A549 (cell line): ENCODE results near the gene KIF13A. TPM values are rescaled to one million over a fixed set of nuclear protein-coding genes. Genes with fewer than 3 reads are reported as not detected.
A peak's percentile ranks its signal among the peaks of the same experiment; 100 is the strongest.

Experiments
- ATAC-seq, 2 experiments: fragments of 200-7000 bp in 1 of 2; fragments of >200 bp in 1 of 2; cut with Nextera tagmentation in 1 of 2; cut with Tn5 transposase in 1 of 2; 3 replicates each; pipeline versions ENCODE4 v1.8.0 to v1.9.1; 2018 to 2020; ENCODE audit warnings: mild to moderate bottlenecking in 1 of 2, moderate library complexity in 1 of 2
- CTCF ChIA-PET: fragments of 300-600 bp; sonication (Branson Sonifier 250); formaldehyde crosslinking; extraction: SDS; loops from one replicate; lab custom pipeline; 2021; ENCODE audit warnings: antibody characterized with exemption, inconsistent platforms; lab: Yijun Ruan, JAX
- POLR2A ChIA-PET: fragments of 350-600 bp; formaldehyde crosslinking; extraction: SDS; loops from one replicate; lab custom pipeline; 2021; ENCODE audit warnings: antibody characterized with exemption, inconsistent platforms; lab: Yijun Ruan, JAX
- DNase-seq, 2 experiments: peaks; one replicate each; pipeline versions ENCODE4 v3.0.0 to v3.0.0-alpha.2; 2011 to 2016; ENCODE audit warnings: low read depth in 1 of 2, low spot score in 1 of 2
- FAIRE-seq: peaks from 2 replicates; lab custom pipeline; 2011; peaks lifted over from hg19 to GRCh38; lab: Jason Lieb, UNC
- H3K27ac ChIP-seq, 2 experiments: fragments of >200 bp; sonication (Bioruptor Twin); formaldehyde crosslinking; 3 replicates each; pipeline ENCODE4 v1.5.1; 2016 to 2017
- H3K4me1 ChIP-seq: fragments of >200 bp; sonication (Bioruptor Twin); formaldehyde crosslinking; 3 replicates; pipeline ENCODE4 v1.6.1; 2016
- H3K4me2 ChIP-seq: fragments of >200 bp; sonication (Bioruptor Twin); formaldehyde crosslinking; 3 replicates; pipeline ENCODE4 v1.6.1; 2016
- H3K4me3 ChIP-seq: fragments of >200 bp; sonication (Bioruptor Twin); formaldehyde crosslinking; 3 replicates; pipeline ENCODE4 v1.5.1; 2016
- H3K9me3 ChIP-seq: fragments of >200 bp; sonication (Bioruptor Twin); formaldehyde crosslinking; 3 replicates; pipeline ENCODE4 v1.6.1; 2016
- CBX8 ChIP-seq: fragments of 200-600 bp; sonication (generic); IDR thresholded peaks from 2 replicates; pipeline ENCODE4 v1.6.1; 2016
- CEBPB ChIP-seq, 2 experiments: fragments of >200 bp in 1 of 2; sonication (Bioruptor Twin) in 1 of 2; formaldehyde crosslinking in 1 of 2; IDR thresholded peaks; 2 replicates each; pipeline ENCODE4 v1.6.1; 2012 to 2016
- ESRRA ChIP-seq: fragments of 150-350 bp; IDR thresholded peaks from 2 replicates; pipeline ENCODE4 v1.6.1; 2014; ENCODE audit warnings: mild to moderate bottlenecking, low read length, borderline replicate concordance
- FOXS1 ChIP-seq: fragments of 250-450 bp; sonication (Bioruptor Pico); IDR thresholded peaks from 2 replicates; pipeline ENCODE4 v1.5.0; 2020; ENCODE audit warnings: mild to moderate bottlenecking, moderate library complexity
- HOXA7 ChIP-seq: fragments of 250-450 bp; sonication (Bioruptor Pico); IDR thresholded peaks from 2 replicates; pipeline ENCODE4 v1.5.0; 2020; ENCODE audit warnings: mild to moderate bottlenecking, moderate library complexity
- HOXB13 ChIP-seq: fragments of 250-450 bp; sonication (Bioruptor Pico); IDR thresholded peaks from 2 replicates; pipeline ENCODE4 v1.5.0; 2020; ENCODE audit warnings: low read depth, mild to moderate bottlenecking, moderate library complexity
- KDM1A ChIP-seq: fragments of 200-600 bp; sonication (generic); IDR thresholded peaks from 2 replicates; pipeline ENCODE4 v1.6.1; 2016; ENCODE audit warnings: low read depth, mild to moderate bottlenecking
- MAFK ChIP-seq: fragments of 450-650 bp; IDR thresholded peaks from 2 replicates; pipeline ENCODE4 v1.6.1; 2014; ENCODE audit not compliant: partially characterized antibody
- MYC ChIP-seq: IDR thresholded peaks from 2 replicates; pipeline ENCODE4 v1.6.1; 2012; ENCODE audit warnings: mild to moderate bottlenecking, inconsistent platforms, low read length, improper control_type of control experiment, borderline replicate concordance
- NFE2L2 ChIP-seq: fragments of 150-350 bp; conservative IDR thresholded peaks from 2 replicates; pipeline ENCODE4 v1.6.1; 2014; ENCODE audit warnings: low read length
- SMC3 ChIP-seq: fragments of >200 bp; sonication (Bioruptor Twin); formaldehyde crosslinking; IDR thresholded peaks from 3 replicates; pipeline ENCODE4 v1.6.1; 2018; ENCODE audit warnings: inconsistent platforms
- TFCP2L1 ChIP-seq: fragments of 250-450 bp; sonication (Bioruptor Pico); IDR thresholded peaks from 2 replicates; pipeline ENCODE4 v1.5.0; 2021; ENCODE audit warnings: mild to moderate bottlenecking
- ZC3H11A ChIP-seq: fragments of 450-650 bp; IDR thresholded peaks from 2 replicates; pipeline ENCODE4 v1.6.1; 2014; ENCODE audit warnings: antibody characterized with exemption, mild to moderate bottlenecking
- ZNF302 ChIP-seq: fragments of 250-450 bp; sonication (Bioruptor Pico); IDR thresholded peaks from 2 replicates; pipeline ENCODE4 v1.9.0; 2021; ENCODE audit warnings: inconsistent platforms, mild to moderate bottlenecking, moderate library complexity
- WGBS: methylation state at CpG from one replicate; pipeline ENCODE4 v1.1.6; 2017; ENCODE audit errors: missing lambda C conversion rate; 5-methylcytosine and 5-hydroxymethylcytosine counted together
- polyA plus RNA-seq, 4 experiments: library from polyadenylated mRNA; depleted of rRNA in 3 of 4; stranded (reverse); fragments of >200 nt; fragmentation: RNase III in 1 of 4; extraction: RNeasy Plus Mini Kit Qiagen cat#74134 plus additional on column Dnase treatment in 1 of 4; gene quantifications; 2 replicates in 3 of 4; 3 replicates in 1 of 4; pipeline ENCODE4 v1.2.3, GENCODE V29; 2011 to 2017
- TF ChIP-seq, protein P1 (sequence below): fragments of 150-350 bp; IDR thresholded peaks from 2 replicates; pipeline ENCODE4 v1.6.1; 2014; ENCODE audit warnings: low read depth, mild to moderate bottlenecking, low read length
- TF ChIP-seq, protein P2 (sequence below): fragments of 250-450 bp; sonication (Bioruptor Pico); IDR thresholded peaks from 2 replicates; pipeline ENCODE4 v1.5.0; 2020; ENCODE audit warnings: low read depth, mild to moderate bottlenecking, moderate library complexity
- TF ChIP-seq, protein P3 (sequence below): fragments of 450-650 bp; IDR thresholded peaks from 2 replicates; pipeline ENCODE4 v1.6.1; 2014; ENCODE audit warnings: antibody characterized with exemption
- TF ChIP-seq, protein P4 (sequence below): fragments of >200 bp; sonication (Bioruptor Twin); formaldehyde crosslinking; IDR thresholded peaks from 2 replicates; pipeline ENCODE4 v1.6.1; 2016
- TF ChIP-seq, protein P5 (sequence below): IDR thresholded peaks from 2 replicates; pipeline ENCODE4 v1.6.1; 2012

KIF13A gene
- polyA plus RNA-seq, 2 of the 4 experiments (the other 2 are of a cell fraction), result 30.2 to 39.4 TPM

DNA sequence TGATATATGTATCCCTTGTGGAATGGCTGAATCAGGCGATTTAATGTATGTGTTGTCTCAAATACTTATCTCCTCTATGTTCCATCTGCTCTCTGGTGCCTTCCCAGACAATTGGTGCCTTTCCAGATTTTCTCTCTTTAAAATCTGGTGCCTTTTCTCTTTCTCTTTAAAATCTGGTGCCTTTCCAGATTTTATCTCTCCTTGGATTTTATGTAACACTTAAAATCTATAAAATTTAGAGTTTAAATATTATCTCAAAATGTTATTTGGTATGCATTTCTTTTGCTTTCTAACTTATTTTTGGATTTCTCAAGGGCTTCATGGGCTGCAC is 116.3 kb downstream of the KIF13A start (continued):
- TF ChIP-seq, protein P1, sequence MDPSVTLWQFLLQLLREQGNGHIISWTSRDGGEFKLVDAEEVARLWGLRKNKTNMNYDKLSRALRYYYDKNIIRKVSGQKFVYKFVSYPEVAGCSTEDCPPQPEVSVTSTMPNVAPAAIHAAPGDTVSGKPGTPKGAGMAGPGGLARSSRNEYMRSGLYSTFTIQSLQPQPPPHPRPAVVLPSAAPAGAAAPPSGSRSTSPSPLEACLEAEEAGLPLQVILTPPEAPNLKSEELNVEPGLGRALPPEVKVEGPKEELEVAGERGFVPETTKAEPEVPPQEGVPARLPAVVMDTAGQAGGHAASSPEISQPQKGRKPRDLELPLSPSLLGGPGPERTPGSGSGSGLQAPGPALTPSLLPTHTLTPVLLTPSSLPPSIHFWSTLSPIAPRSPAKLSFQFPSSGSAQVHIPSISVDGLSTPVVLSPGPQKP, result no peak

DNA sequence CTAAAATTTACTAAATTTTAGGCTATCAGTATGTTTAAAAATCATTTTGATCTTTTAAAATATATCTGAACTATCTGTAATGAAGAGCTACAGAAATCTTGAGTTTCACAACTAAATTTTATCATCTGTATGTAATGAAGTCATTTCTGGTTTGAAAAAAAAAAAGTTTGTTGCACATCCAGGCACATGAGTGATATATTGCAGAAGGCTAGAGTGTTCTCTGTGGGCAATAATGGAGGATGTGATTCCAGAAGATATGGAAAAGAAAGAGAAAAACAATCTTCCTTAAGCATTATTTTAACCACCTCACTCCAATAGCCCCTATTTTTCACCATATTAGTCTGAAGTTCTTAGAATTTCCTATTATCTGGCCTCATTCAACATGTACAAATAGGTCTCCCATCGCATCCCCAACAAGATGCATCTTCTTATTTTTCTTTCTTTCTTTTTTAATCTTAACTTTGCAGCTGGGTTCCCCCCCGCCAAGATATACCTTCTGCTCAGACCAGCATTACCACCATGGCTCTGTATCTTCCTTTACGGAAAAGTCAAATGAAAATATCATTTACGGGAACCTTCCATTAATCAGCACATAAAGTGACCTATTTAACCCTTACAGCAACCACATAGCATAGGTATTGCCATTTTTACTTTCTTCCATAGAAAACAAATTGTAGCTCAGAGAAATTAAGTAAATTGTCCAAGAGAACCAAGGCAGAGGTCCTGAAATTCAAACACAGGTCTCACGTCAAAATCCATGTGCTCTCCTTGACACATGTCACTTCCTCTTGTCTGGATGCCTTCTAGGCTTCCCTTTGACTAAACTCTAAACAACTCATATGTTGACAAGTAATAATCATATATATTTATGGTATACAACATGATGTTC is 116.9 kb downstream of the KIF13A start:
- FAIRE-seq (no peak), ATAC-seq (no peak), DNase-seq (no peak)
- no peaks in the 10 kb centered on the region for H3K9me3 ChIP-seq
- WGBS, result 87% methylated on average over 5 of the region's 5 CpGs
- no peak for TF ChIP-seq FOXS1 (CRISPR knock-in tag)
- TF ChIP-seq CBX8, result no peak
- TF ChIP-seq, protein P2, sequence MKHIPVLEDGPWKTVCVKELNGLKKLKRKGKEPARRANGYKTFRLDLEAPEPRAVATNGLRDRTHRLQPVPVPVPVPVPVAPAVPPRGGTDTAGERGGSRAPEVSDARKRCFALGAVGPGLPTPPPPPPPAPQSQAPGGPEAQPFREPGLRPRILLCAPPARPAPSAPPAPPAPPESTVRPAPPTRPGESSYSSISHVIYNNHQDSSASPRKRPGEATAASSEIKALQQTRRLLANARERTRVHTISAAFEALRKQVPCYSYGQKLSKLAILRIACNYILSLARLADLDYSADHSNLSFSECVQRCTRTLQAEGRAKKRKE (CRISPR knock-in tag), result no peak
- H3K4me2 ChIP-seq, result no peak overlapping the region
- H3K4me1 ChIP-seq, result peaks cover 62% of the 10 kb centered on the region
- ChIA-PET POLR2A (no interaction called here), CTCF (no interaction called here)
- peak overlapping the region in 1 of 2 experiments; percentile 71; a peak in 4 of 6 replicates for H3K27ac ChIP-seq
- no peak overlapping the region for H3K4me3 ChIP-seq

DNA sequence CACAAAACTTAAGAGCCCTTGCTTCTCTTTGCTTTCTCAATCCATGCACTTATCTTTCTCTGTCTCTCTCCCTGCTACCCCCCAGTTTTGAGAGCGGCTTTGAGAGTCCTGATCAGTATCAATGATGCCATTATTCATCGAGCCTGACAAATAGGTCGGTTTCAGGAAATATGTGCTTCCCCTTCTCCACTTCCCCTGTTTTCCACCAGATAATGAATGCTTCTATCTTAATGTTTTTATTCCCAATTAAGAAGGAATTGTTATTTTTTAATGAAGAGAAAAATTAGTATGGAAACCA is 117.7 kb downstream of the KIF13A start:
- Histone ChIP-seq H3K4me3 (no peak overlapping the region), H3K27ac (peak overlapping the region; percentile 60 to 82; a peak in 4 of 6 replicates), H3K4me1 (peaks cover 65% of the 10 kb centered on the region), H3K4me2 (no peak overlapping the region), H3K9me3 (no peaks in the 10 kb centered on the region)
- DNase-seq (no peak), ATAC-seq (no peak), FAIRE-seq (no peak)
- TF ChIP-seq MAFK (no peak), SMC3 (no peak), KDM1A (no peak), ZNF302 (no peak), CEBPB (IDR thresholded peaks at IDR 0.05) (no peak), ESRRA (no peak), ZC3H11A (no peak), TFCP2L1 (no peak), NFE2L2 (no peak), HOXA7 (CRISPR knock-in tag) (no peak), MYC (no peak), HOXB13 (CRISPR knock-in tag) (no peak)
- TF ChIP-seq, protein P3, sequence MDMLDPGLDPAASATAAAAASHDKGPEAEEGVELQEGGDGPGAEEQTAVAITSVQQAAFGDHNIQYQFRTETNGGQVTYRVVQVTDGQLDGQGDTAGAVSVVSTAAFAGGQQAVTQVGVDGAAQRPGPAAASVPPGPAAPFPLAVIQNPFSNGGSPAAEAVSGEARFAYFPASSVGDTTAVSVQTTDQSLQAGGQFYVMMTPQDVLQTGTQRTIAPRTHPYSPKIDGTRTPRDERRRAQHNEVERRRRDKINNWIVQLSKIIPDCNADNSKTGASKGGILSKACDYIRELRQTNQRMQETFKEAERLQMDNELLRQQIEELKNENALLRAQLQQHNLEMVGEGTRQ, result no peak
- TF ChIP-seq, protein P4, sequence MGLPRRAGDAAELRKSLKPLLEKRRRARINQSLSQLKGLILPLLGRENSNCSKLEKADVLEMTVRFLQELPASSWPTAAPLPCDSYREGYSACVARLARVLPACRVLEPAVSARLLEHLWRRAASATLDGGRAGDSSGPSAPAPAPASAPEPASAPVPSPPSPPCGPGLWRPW, result no peak
- TF ChIP-seq, protein P5, sequence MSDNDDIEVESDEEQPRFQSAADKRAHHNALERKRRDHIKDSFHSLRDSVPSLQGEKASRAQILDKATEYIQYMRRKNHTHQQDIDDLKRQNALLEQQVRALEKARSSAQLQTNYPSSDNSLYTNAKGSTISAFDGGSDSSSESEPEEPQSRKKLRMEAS, result no peak
- 96% methylated on average over 3 of the region's 3 CpGs for WGBS
- ChIA-PET CTCF (no interaction called here), POLR2A (no interaction called here)
